Measurements from ENCODE around the gene BLCAP.

DNA sequence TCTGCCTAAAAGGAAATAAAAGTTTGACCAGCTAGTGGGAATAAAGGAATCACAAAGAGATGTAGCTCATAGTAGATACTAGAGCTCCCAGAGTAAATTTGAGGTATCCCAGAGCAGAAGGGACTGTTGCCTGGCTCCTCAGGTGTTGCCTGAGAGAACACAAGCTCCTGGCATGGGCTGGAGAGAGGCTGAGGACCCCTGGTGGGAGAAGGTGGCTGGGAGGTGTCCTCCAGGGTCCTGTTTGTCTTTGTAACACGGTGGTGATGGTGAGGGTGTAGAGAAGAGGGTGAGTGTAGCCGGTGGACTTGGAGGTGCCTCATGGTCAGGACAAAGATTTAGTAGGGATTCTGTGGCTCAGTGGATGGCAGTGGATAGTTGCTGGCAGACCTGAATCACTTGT lies 34.7 kb downstream of the BLCAP start:
- TF ChIP-seq, protein P1, sequence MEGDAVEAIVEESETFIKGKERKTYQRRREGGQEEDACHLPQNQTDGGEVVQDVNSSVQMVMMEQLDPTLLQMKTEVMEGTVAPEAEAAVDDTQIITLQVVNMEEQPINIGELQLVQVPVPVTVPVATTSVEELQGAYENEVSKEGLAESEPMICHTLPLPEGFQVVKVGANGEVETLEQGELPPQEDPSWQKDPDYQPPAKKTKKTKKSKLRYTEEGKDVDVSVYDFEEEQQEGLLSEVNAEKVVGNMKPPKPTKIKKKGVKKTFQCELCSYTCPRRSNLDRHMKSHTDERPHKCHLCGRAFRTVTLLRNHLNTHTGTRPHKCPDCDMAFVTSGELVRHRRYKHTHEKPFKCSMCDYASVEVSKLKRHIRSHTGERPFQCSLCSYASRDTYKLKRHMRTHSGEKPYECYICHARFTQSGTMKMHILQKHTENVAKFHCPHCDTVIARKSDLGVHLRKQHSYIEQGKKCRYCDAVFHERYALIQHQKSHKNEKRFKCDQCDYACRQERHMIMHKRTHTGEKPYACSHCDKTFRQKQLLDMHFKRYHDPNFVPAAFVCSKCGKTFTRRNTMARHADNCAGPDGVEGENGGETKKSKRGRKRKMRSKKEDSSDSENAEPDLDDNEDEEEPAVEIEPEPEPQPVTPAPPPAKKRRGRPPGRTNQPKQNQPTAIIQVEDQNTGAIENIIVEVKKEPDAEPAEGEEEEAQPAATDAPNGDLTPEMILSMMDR (IDR thresholded peaks at IDR 0.05; ENCODE audit: insufficient read depth, low read depth, low read length) = no peak
- no peak for TF ChIP-seq EZH2 (IDR thresholded peaks at IDR 0.05; ENCODE audit: insufficient read depth, low read length)

Data from astrocyte (in vitro differentiated cells and primary cell).